ENCODE results near the gene CPLANE1.

CPLANE1 gene

GRCh38 chr5:37064442-37064841 is 184.7 kb downstream of the CPLANE1 start:
- DNase-seq (ENCODE audit: low read depth) = no peak

GRCh38 chr5:37063739-37064138 is 185.4 kb downstream of the CPLANE1 start:
- DNase-seq (ENCODE audit: low read depth) = no peak

GRCh38 chr5:37060030-37060429 is 189.1 kb downstream of the CPLANE1 start:
- DNase-seq (ENCODE audit: low read depth) = no peak

- no peak for DNase-seq (ENCODE audit: low read depth)
Observed at GRCh38 chr5:37056762-37057161, 192.4 kb downstream of the CPLANE1 start.

All from GM04503 (cell line).